ENCODE data around the gene BOLL. TPM values are rescaled to one million over a fixed set of nuclear protein-coding genes. Genes with fewer than 3 reads are reported as not detected.
A peak's percentile ranks its signal among the peaks of the same experiment; 100 is the strongest.
"Not testable (repeated sequence)": the region's sequence is repeated elsewhere in the genome, so short reads cannot be mapped to it uniquely, and the experiment has no call there.

Gene BOLL
- total RNA-seq, 1 donor from 2014 or later = not detected

DNA sequence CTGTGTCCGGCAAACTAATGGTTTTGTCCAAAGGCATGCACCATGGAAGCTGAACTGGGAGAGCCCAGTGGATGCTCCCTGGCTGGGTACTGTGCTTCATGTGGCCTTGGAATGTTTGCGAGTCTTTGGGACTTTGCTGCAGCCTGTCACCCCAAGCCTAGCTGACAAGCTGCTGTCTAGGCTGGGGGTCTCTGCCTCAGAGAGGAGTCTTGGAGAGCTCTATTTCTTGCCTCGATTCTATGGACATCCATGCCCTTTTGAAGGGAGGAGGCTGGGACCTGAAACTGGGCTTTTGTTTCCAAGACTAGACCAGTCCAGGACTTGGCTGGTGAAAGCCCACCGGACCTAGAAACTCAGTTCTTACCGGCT is 78.3 kb downstream of the BOLL start:
- no peak for ATAC-seq
- no peak overlapping the region for H3K27ac ChIP-seq

DNA sequence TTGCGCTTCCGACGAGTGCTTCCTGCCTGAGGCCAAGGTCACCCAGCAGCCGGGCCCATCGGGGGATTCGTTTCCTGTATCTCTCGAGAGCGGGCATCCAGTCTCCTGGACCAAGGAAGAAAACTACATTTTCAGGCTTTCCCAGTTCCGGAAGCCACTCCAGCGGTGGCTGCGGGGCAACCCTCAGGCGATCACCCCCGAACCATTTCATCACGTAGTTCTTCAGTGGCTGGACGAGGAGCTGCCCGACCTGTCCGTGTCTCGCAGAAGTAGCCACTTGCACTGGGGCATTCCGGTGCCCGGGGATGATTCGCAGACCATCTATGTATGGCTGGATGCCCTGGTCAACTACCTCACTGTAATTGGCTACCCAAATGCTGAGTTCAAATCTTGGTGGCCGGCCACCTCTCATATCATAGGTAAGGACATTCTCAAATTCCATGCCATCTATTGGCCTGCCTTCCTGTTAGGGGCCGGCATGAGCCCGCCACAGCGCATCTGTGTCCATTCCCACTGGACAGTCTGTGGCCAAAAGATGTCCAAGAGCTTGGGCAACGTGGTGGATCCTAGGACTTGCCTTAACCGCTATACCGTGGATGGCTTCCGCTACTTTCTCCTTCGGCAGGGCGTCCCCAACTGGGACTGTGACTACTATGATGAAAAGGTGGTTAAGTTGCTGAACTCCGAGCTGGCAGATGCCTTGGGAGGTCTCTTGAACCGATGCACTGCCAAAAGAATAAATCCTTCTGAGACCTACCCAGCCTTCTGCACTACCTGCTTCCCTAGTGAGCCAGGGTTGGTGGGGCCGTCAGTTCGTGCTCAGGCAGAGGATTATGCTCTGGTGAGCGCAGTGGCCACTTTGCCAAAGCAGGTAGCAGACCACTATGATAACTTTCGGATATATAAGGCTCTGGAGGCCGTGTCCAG is 78.9 kb downstream of the BOLL start:
- H3K27me3 ChIP-seq = no peaks in the 10 kb centered on the region
- H3K36me3 ChIP-seq = no peaks in the 10 kb centered on the region
- peak overlapping the region; percentile 77 for H3K27ac ChIP-seq
- TF ChIP-seq, protein P1, sequence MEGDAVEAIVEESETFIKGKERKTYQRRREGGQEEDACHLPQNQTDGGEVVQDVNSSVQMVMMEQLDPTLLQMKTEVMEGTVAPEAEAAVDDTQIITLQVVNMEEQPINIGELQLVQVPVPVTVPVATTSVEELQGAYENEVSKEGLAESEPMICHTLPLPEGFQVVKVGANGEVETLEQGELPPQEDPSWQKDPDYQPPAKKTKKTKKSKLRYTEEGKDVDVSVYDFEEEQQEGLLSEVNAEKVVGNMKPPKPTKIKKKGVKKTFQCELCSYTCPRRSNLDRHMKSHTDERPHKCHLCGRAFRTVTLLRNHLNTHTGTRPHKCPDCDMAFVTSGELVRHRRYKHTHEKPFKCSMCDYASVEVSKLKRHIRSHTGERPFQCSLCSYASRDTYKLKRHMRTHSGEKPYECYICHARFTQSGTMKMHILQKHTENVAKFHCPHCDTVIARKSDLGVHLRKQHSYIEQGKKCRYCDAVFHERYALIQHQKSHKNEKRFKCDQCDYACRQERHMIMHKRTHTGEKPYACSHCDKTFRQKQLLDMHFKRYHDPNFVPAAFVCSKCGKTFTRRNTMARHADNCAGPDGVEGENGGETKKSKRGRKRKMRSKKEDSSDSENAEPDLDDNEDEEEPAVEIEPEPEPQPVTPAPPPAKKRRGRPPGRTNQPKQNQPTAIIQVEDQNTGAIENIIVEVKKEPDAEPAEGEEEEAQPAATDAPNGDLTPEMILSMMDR (IDR thresholded peaks at IDR 0.05) = no peak
- no peak for ATAC-seq
- intact Hi-C loops (cut with DNase I) = no loop called here
- H3K9me3 ChIP-seq = no peaks in the 10 kb centered on the region
- DNase-seq = peak; percentile 70
- H3K4me1 ChIP-seq = peaks cover 39% of the 10 kb centered on the region
- H3K4me3 ChIP-seq = peak overlapping the region; percentile 91

More for the DNA sequence above, 78.3 kb downstream of the BOLL start:
- no peaks in the 10 kb centered on the region for H3K27me3 ChIP-seq
- intact Hi-C loops (cut with DNase I) = no loop called here
- peak overlapping the region; percentile 91 for H3K4me3 ChIP-seq
- H3K36me3 ChIP-seq = peaks cover under 1% of the 10 kb centered on the region
- H3K9me3 ChIP-seq = no peaks in the 10 kb centered on the region
- no peak for DNase-seq
- peaks cover 39% of the 10 kb centered on the region for H3K4me1 ChIP-seq
- TF ChIP-seq, protein P1 (IDR thresholded peaks at IDR 0.05) = no peak

DNA sequence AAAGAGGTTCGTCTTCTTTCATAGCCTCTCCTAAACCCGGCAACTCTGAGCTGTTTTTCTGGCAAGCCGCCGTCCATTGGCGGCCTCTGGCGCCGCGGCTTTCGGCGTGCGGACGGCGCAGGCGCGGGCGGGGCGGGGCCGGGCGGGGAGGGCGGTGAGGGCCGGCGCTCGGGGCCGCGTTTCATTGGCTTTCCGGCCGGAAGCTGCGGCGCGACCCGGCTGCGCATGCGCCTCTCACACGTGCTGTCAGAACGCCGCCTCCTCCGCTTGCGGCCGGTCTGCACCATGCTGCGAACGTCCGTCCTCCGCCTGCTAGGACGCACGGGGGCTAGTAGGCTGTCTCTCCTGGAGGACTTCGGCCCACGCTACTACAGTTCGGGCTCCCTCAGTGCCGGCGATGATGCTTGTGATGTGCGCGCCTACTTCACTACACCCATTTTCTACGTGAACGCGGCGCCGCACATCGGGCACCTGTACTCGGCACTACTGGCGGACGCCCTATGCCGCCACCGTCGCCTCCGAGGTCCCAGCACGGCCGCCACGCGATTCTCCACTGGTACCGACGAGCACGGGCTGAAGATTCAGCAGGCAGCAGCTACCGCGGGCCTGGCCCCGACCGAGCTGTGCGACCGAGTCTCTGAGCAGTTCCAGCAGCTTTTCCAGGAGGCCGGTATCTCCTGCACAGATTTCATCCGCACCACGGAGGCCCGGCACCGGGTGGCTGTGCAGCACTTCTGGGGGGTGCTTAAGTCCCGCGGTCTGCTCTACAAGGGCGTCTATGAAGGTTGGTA is 79.8 kb downstream of the BOLL start, which contains the start of gene MARS2:
Gene MARS2, plus strand, starts transcription at position 249 of the 791 bp plus-strand sequence. Its CDS starts 37 bp downstream, at position 286.
- Histone ChIP-seq H3K4me3 (peak within 1 kb of the TSS; percentile 91), H3K9me3 (no peaks in the 10 kb centered on the region), H3K27ac (peak within 1 kb of the TSS; percentile 92), H3K36me3 (no peaks in the 10 kb centered on the region), H3K4me1 (peaks cover 39% of the 10 kb centered on the region), H3K27me3 (no peaks in the 10 kb centered on the region)
- ATAC-seq (peak; percentile 97), DNase-seq (peak; percentile 97)
- intact Hi-C loops (cut with DNase I) = no loop called here
- TF ChIP-seq, protein P1 (IDR thresholded peaks at IDR 0.05) = no peak

DNA sequence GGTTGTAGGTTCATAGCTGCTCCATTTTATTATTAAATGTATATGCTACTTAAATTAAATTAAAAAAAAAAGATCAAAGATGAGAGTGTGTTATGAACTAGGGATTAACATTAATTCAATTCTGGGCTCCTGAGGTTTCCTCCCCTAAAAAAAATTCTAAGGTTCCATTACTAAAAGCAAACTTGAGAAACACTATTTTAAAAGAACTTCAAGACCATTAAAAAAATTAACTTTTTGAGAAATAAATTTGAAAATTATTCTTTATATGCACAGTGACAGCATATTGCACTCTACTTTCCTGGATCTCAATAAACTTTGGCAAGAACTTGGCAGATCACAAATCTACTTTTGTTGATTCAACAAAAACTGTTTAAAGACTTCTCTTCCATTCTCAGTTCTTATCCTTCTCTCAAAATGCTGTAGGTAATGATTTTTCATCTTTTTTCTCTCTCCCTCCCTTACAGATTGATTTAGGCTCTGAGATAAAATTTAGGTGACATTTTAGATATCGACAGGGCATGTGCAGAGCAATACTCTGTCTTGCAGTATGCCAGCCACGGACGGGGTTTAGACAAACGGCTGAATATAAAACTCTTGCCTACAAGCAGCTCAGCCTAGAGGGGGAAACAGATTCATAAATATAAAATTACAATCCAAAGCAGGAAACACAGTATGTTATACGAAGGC is 80.5 kb downstream of the BOLL start:
- no peaks in the 10 kb centered on the region for H3K27me3 ChIP-seq
- intact Hi-C loops (cut with DNase I) = no loop called here
- no peak for DNase-seq
- H3K36me3 ChIP-seq = no peaks in the 10 kb centered on the region
- peak; percentile 44 for ATAC-seq
- H3K9me3 ChIP-seq = no peaks in the 10 kb centered on the region
- peak overlapping the region; percentile 91 for H3K4me3 ChIP-seq
- peaks cover 37% of the 10 kb centered on the region for H3K4me1 ChIP-seq
- TF ChIP-seq, protein P1 (IDR thresholded peaks at IDR 0.05) = no peak
- peak overlapping the region; percentile 92 for H3K27ac ChIP-seq

DNA sequence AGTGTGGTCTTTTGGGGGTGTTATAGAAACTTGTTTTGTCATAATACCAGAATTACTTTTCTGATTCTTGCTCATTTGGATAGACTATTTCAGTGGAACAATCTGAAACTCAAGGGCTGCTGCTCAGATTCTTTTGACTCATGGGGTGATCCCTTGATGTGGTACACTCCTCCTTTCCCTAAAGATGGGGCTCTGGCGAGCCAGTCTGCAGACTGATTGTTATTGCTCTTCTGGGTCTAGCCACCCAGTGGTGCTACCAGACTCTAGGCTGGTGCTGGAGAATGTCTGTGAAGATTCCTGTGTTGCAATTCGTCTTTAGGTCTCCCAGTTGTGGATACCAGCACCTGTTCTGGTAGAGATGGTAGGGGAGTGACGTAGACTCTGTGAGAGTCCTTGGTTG is 84.2 kb downstream of the BOLL start:
- no peak overlapping the region for H3K27ac ChIP-seq
- ATAC-seq (no peak), DNase-seq (no peak)
- H3K4me3 ChIP-seq = no peak overlapping the region
- peaks cover 7% of the 10 kb centered on the region for H3K4me1 ChIP-seq
- intact Hi-C loops (cut with DNase I) = no loop called here
- no peaks in the 10 kb centered on the region for H3K9me3 ChIP-seq
- H3K27me3 ChIP-seq = no peaks in the 10 kb centered on the region
- no peaks in the 10 kb centered on the region for H3K36me3 ChIP-seq
- TF ChIP-seq, protein P1 (IDR thresholded peaks at IDR 0.05) = no peak

DNA sequence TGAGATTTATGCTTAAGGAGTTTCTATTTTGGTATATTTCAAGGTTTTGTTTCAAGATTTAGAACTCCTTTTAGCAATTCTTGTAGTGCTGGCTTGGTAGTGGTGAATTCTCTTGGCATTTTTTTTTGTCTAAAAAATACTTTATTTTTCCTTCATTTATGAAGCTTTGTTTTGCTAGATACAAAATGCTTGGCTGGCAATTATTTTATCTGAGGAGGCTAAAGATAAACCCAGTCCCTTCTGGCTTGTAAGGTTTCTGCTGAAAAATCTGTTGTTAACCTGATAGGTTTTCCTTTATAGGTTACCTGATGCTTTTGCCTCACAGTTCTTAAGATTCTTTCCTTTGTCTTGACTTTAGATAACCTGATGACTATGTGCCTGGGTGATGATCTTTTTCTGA is 85.4 kb downstream of the BOLL start:
- H3K4me3 ChIP-seq; intact Hi-C loops (cut with DNase I); H3K27me3 ChIP-seq; H3K36me3 ChIP-seq; DNase-seq; H3K27ac ChIP-seq; H3K9me3 ChIP-seq; H3K4me1 ChIP-seq; ATAC-seq: not testable (repeated sequence)

DNA sequence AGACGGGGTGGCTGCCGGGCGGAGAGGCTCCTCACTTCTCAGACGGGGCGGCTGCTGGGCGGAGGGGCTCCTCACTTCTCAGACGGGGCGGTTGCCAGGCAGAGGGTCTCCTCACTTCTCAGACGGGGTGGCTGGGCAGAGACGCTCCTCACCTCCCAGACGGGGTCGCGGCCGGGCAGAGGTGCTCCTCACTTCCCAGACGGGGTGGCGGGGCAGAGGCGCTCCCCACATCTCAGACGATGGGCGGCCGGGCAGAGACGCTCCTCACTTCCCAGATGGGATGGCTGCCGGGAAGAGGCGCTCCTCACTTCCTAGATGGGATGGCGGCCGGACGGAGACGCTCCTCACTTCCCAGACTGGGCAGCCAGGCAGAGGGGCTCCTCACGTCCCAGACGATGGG is 88.5 kb downstream of the BOLL start:
- ATAC-seq; H3K27me3 ChIP-seq; DNase-seq; H3K4me1 ChIP-seq; intact Hi-C loops (cut with DNase I); H3K27ac ChIP-seq; H3K9me3 ChIP-seq; H3K36me3 ChIP-seq; H3K4me3 ChIP-seq: not testable (repeated sequence)

DNA sequence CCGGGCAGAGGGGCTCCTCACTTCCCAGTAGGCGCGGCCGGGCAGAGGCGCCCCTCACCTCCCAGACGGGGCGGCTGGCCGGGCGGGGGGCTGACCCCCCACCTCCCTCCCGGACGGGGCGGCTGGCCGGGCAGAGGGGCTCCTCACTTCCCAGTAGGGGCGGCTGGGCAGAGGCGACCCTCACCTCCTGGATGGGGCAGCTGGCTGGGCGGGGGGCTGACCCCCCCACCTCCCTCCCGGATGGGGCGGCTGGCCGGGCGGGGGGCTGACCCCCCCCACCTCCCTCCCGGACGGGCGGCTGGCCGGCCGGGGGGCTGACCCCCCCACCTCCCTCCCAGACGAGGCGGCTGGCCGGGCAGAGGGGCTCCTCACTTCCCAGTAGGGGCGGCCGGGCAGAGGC is 89.1 kb downstream of the BOLL start:
- intact Hi-C loops (cut with DNase I); H3K27me3 ChIP-seq; H3K27ac ChIP-seq; ATAC-seq; H3K9me3 ChIP-seq; H3K36me3 ChIP-seq; H3K4me1 ChIP-seq; DNase-seq; H3K4me3 ChIP-seq: not testable (repeated sequence)

Measured in upper lobe of right lung (tissue), 1 donor.